BLaER1 (cell line): ENCODE data around the gene GTF3C5.
"Not testable (repeated sequence)": the region's sequence is repeated elsewhere in the genome, so short reads cannot be mapped to it uniquely, and the experiment has no call there.

ENCODE experiments used
- H3K27ac ChIP-seq: shearing (Covaris generic); formaldehyde crosslinking; 2 replicates; pipeline ENCODE4 v1.8.1; 2022
- H3K27me3 ChIP-seq: shearing (Covaris generic); formaldehyde crosslinking; 2 replicates; pipeline ENCODE4 v1.8.1; 2022
- H3K36me3 ChIP-seq: shearing (Covaris generic); formaldehyde crosslinking; 2 replicates; pipeline ENCODE4 v1.8.1; 2022
- H3K4me1 ChIP-seq: shearing (Covaris generic); formaldehyde crosslinking; 2 replicates; pipeline ENCODE4 v1.8.1; 2022
- H3K4me2 ChIP-seq: shearing (Covaris generic); formaldehyde crosslinking; 2 replicates; pipeline ENCODE4 v1.8.1; 2022
- H3K4me3 ChIP-seq: shearing (Covaris generic); formaldehyde crosslinking; 2 replicates; pipeline ENCODE4 v1.8.1; 2022
- H3K9ac ChIP-seq: shearing (Covaris generic); formaldehyde crosslinking; 2 replicates; pipeline ENCODE4 v1.8.1; 2022
- H3K9me3 ChIP-seq: shearing (Covaris generic); formaldehyde crosslinking; 2 replicates; pipeline ENCODE4 v1.8.1; 2022
- H4K20me1 ChIP-seq: shearing (Covaris generic); formaldehyde crosslinking; 2 replicates; pipeline ENCODE4 v1.8.1; 2022
- Cebpa-rat ChIP-seq: shearing (Covaris generic); IDR thresholded peaks from 2 replicates; pipeline ENCODE4 v1.8.1; 2022

GTF3C5 gene

GRCh38 chr9:133027134-133027533 lies 3.7 kb upstream of the GTF3C5 start:
- Histone ChIP-seq H3K4me2 (no peak overlapping the region), H3K9me3 (no peaks in the 10 kb centered on the region), H4K20me1 (no peaks in the 10 kb centered on the region), H3K9ac (no peak overlapping the region), H3K4me1 (peaks cover 40% of the 10 kb centered on the region), H3K4me3 (no peak overlapping the region), H3K27ac (no peak overlapping the region), H3K36me3 (peaks cover 2% of the 10 kb centered on the region; the same call in 1 of the 2 replicates), H3K27me3 (no peaks in the 10 kb centered on the region)
- no peak for TF ChIP-seq Cebpa-rat

DNA sequence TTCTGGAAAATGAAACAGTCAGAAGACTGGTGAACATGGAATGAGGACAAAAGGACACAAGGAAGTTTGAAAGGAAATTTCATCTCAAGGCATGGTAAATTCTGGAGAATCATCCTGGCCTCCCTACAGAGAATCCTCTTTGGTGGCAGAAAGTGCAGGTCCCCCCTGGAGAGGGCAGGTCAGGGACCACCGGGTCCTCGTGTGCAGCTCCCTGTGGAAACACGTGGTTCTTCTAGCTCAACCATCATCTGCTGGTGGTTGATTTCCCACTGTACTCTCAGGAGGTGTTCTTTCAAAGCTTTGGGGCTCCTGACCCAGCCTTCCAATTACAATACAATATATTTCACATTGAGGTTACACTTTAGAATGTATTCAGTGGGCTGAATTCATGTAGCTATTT lies 2.6 kb upstream of the GTF3C5 start:
- peaks cover under 1% of the 10 kb centered on the region; the same call in 1 of the 2 replicates for H3K9me3 ChIP-seq
- H3K4me2 ChIP-seq, result no peak overlapping the region
- H4K20me1 ChIP-seq, result no peaks in the 10 kb centered on the region
- H3K27me3 ChIP-seq, result no peaks in the 10 kb centered on the region
- no peak overlapping the region for H3K27ac ChIP-seq
- H3K4me1 ChIP-seq, result peaks cover 40% of the 10 kb centered on the region
- TF ChIP-seq Cebpa-rat, result no peak
- no peak overlapping the region for H3K9ac ChIP-seq
- no peak overlapping the region for H3K4me3 ChIP-seq
- peaks cover 13% of the 10 kb centered on the region for H3K36me3 ChIP-seq

DNA sequence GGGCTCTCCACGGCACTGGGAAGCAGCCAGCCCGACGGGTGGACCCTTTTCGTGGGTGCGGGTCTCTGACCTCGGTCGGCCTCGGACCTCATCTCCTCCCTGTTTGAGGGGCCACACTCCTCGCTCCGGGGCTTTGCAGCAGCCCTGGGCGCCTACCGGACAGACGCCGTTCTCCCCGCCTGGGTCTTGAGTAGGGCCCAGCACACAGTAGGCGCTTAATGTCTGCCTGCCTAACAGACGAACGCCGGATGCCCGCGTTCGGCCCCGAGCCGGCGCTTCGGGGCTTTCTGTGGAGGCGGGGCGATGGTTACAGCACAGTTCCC lies 842 bp upstream of the GTF3C5 start:
- Histone ChIP-seq H3K9me3 (peaks cover 17% of the 10 kb centered on the region), H3K4me3 (peak overlapping the region; percentile 99), H3K4me2 (peak overlapping the region; percentile 90), H3K36me3 (peaks cover 30% of the 10 kb centered on the region), H3K4me1 (peaks cover 47% of the 10 kb centered on the region), H3K27me3 (no peaks in the 10 kb centered on the region), H3K27ac (peak overlapping the region; percentile 95), H3K9ac (peak overlapping the region; percentile 98), H4K20me1 (peaks cover 17% of the 10 kb centered on the region; the same call in 1 of the 2 replicates)
- TF ChIP-seq Cebpa-rat, result no peak

DNA sequence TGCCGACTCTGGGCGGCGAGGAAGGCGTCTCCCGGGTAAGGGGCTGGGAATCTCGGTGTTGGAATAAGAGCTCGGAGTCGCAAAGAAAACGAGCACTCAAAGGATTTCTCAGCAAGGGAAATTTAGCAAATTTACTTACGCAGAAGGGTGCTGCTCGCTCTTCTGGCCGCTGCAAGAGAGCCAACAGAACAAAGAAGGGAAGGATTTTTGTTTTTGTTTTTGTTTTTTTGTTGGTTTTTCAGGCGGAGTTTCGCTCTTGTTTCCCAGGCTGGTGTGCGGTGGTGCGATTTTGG lies 279 bp downstream of the GTF3C5 start:
- H3K9me3 ChIP-seq, result peaks cover 25% of the 10 kb centered on the region
- H3K27ac ChIP-seq, result peak overlapping the region; percentile 95
- H3K4me3 ChIP-seq, result peak overlapping the region; percentile 99
- peaks cover 42% of the 10 kb centered on the region for H3K36me3 ChIP-seq
- H4K20me1 ChIP-seq, result peaks cover 28% of the 10 kb centered on the region
- TF ChIP-seq Cebpa-rat, result no peak
- peak overlapping the region; percentile 98 for H3K9ac ChIP-seq
- no peaks in the 10 kb centered on the region for H3K27me3 ChIP-seq
- peak overlapping the region; percentile 98 for H3K4me2 ChIP-seq
- H3K4me1 ChIP-seq, result peaks cover 54% of the 10 kb centered on the region

GRCh38 chr9:133031496-133031911 lies 707 bp downstream of the GTF3C5 start:
- H3K36me3 ChIP-seq, result peaks cover 46% of the 10 kb centered on the region
- H3K27me3 ChIP-seq, result no peaks in the 10 kb centered on the region
- peak overlapping the region; percentile 95 for H3K27ac ChIP-seq
- H4K20me1 ChIP-seq, result peaks cover 33% of the 10 kb centered on the region
- H3K4me2 ChIP-seq, result peak overlapping the region; percentile 98
- TF ChIP-seq Cebpa-rat, result no peak
- peak overlapping the region; percentile 99 for H3K4me3 ChIP-seq
- H3K9ac ChIP-seq, result peak overlapping the region; percentile 98
- H3K9me3 ChIP-seq, result peaks cover 25% of the 10 kb centered on the region
- peaks cover 54% of the 10 kb centered on the region for H3K4me1 ChIP-seq

GRCh38 chr9:133032171-133032570 lies 1.4 kb downstream of the GTF3C5 start:
- H3K9me3 ChIP-seq, result peaks cover 25% of the 10 kb centered on the region
- no peak for TF ChIP-seq Cebpa-rat
- H3K4me2 ChIP-seq, result peak overlapping the region; percentile 98
- no peak overlapping the region; the same call in 1 of the 2 replicates for H3K9ac ChIP-seq
- peak overlapping the region; percentile 99 for H3K4me3 ChIP-seq
- H3K4me1 ChIP-seq, result peaks cover 59% of the 10 kb centered on the region
- H3K27me3 ChIP-seq, result no peaks in the 10 kb centered on the region
- H4K20me1 ChIP-seq, result peaks cover 39% of the 10 kb centered on the region
- H3K36me3 ChIP-seq, result peaks cover 53% of the 10 kb centered on the region
- H3K27ac ChIP-seq, result no peak overlapping the region

- H3K4me1 ChIP-seq, result peaks cover 69% of the 10 kb centered on the region
- H3K4me3 ChIP-seq, result no peak overlapping the region
- H3K27me3 ChIP-seq, result no peaks in the 10 kb centered on the region
- TF ChIP-seq Cebpa-rat, result no peak
- H3K4me2 ChIP-seq, result no peak overlapping the region
- no peak overlapping the region for H3K9ac ChIP-seq
- H4K20me1 ChIP-seq, result peaks cover 68% of the 10 kb centered on the region
- peaks cover 71% of the 10 kb centered on the region for H3K36me3 ChIP-seq
- no peak overlapping the region for H3K27ac ChIP-seq
- H3K9me3 ChIP-seq, result peaks cover 25% of the 10 kb centered on the region
Measured at GRCh38 chr9:133035669-133036068, 4.9 kb downstream of the GTF3C5 start.

DNA sequence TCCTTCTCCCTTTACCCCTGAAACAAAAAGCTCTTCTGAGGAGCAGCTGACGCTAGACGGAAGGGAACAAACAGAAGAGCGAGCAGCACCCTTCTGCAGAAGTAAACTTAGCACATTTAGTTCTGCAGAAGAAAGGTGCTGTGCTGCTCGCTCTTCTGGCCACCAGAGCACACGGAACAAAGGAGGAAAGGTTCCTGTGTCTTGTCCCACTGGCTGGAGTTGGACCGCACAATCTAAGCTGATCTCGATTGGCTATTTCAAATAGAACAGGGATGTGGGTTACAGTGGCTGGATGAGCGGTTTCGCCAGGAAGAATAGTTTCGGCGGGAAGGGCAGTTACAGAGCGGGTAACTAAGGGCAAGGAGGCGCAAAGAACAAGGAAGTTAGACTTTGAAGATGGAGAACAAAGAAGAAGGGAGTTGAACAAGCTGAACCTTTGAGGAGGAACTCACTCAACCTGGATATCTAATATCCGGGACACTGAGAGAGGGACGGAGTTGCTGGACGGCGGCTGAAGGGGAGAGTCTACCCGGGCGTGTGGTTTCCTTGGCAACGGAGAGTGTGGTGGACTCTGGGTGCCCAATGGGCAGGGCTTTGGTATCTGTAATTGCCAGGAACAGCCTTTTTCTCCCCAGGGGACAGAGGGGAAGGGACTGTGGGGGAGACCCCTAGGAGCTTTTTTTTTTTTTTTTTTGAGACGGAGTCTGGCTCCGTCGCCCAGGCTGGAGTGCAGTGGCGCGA lies 7.1 kb downstream of the GTF3C5 start:
- Histone ChIP-seq H3K9me3 (peaks cover 25% of the 10 kb centered on the region), H3K27ac (peak overlapping the region; percentile 78), H3K9ac (peak overlapping the region; percentile 70), H3K27me3 (no peaks in the 10 kb centered on the region), H3K4me3 (peak overlapping the region; percentile 32), H3K4me2 (peak overlapping the region; percentile 70), H3K4me1 (peaks cover 61% of the 10 kb centered on the region), H4K20me1 (peaks cover 91% of the 10 kb centered on the region), H3K36me3 (peaks cover 81% of the 10 kb centered on the region)
- TF ChIP-seq Cebpa-rat, result no peak

- not testable (repeated sequence) for H3K4me3 ChIP-seq, H3K9me3 ChIP-seq, H3K27me3 ChIP-seq, H3K9ac ChIP-seq, H3K27ac ChIP-seq, H3K4me2 ChIP-seq
- Histone ChIP-seq H3K4me1 (peaks cover 35% of the 10 kb centered on the region), H4K20me1 (peaks cover 82% of the 10 kb centered on the region), H3K36me3 (peaks cover 81% of the 10 kb centered on the region)
Measured at GRCh38 chr9:133040892-133041479, 10.2 kb downstream of the GTF3C5 start.

GRCh38 chr9:133041958-133042357 lies 11.2 kb downstream of the GTF3C5 start:
- Histone ChIP-seq H3K9ac (no peak overlapping the region), H3K4me1 (peaks cover 32% of the 10 kb centered on the region), H3K27ac (no peak overlapping the region), H3K36me3 (peaks cover 81% of the 10 kb centered on the region), H3K4me2 (no peak overlapping the region), H3K9me3 (no peaks in the 10 kb centered on the region), H4K20me1 (peaks cover 82% of the 10 kb centered on the region), H3K27me3 (no peaks in the 10 kb centered on the region), H3K4me3 (no peak overlapping the region)
- no peak for TF ChIP-seq Cebpa-rat
